H9 (cell line): Measurements from ENCODE around the gene KRT86. TPM values are rescaled to one million over a fixed set of nuclear protein-coding genes. Genes with fewer than 3 reads are reported as not detected.

Experiments used
- DNase-seq: peaks from one replicate; pipeline ENCODE4 v3.0.0-alpha.2; 2017
- H2AFZ ChIP-seq: one replicate; pipeline ENCODE4 v1.6.1; 2013; ENCODE audit warnings: mild to moderate bottlenecking, low read length, control low read depth, moderate library complexity
- H2AK5ac ChIP-seq: 2 replicates; pipeline ENCODE4 v1.6.1; 2013; ENCODE audit warnings: low read length, control low read depth, mixed read lengths; ENCODE audit not compliant: insufficient read length
- H2BK120ac ChIP-seq: one replicate; pipeline ENCODE4 v1.6.1; 2013; ENCODE audit warnings: low read depth, mild to moderate bottlenecking, low read length, control low read depth, inconsistent platforms; ENCODE audit not compliant: poor library complexity, severe bottlenecking
- H2BK12ac ChIP-seq: 2 replicates; pipeline ENCODE4 v1.6.1; 2013; ENCODE audit warnings: low read length, control low read depth, mixed read lengths, low read depth; ENCODE audit not compliant: insufficient read length
- H2BK15ac ChIP-seq: 2 replicates; pipeline ENCODE4 v1.6.1; 2013; ENCODE audit warnings: low read depth, low read length, control low read depth
- H2BK20ac ChIP-seq: one replicate; pipeline ENCODE4 v1.6.1; 2013; ENCODE audit warnings: low read depth, mild to moderate bottlenecking, low read length, control low read depth, inconsistent platforms; ENCODE audit not compliant: poor library complexity, severe bottlenecking
- H2BK5ac ChIP-seq: 2 replicates; pipeline ENCODE4 v1.6.1; 2013; ENCODE audit warnings: low read length, control low read depth, mixed read lengths; ENCODE audit not compliant: insufficient read length
- H3K14ac ChIP-seq: 2 replicates; pipeline ENCODE4 v1.6.1; 2013; ENCODE audit warnings: low read length, control low read depth; ENCODE audit not compliant: insufficient read depth
- H3K18ac ChIP-seq: 2 replicates; pipeline ENCODE4 v1.6.1; 2013; ENCODE audit warnings: low read depth, mild to moderate bottlenecking, mixed read lengths, low read length, control low read depth; ENCODE audit not compliant: insufficient read length
- H3K23ac ChIP-seq: 2 replicates; pipeline ENCODE4 v1.6.1; 2013; ENCODE audit warnings: low read length, control low read depth, mixed read lengths, low read depth; ENCODE audit not compliant: insufficient read length
- H3K23me2 ChIP-seq: 2 replicates; pipeline ENCODE4 v1.6.1; 2013; ENCODE audit warnings: low read depth, mild to moderate bottlenecking, mixed read lengths, low read length, control low read depth; ENCODE audit not compliant: insufficient read length, poor library complexity, severe bottlenecking
- H3K27ac ChIP-seq: 2 replicates; pipeline ENCODE4 v1.5.1; 2013; ENCODE audit warnings: low read length, control low read depth, mixed read lengths, low read depth; ENCODE audit not compliant: insufficient read length
- H3K27me3 ChIP-seq: 2 replicates; pipeline ENCODE4 v1.6.1; 2013; ENCODE audit warnings: low read length, control low read depth, inconsistent platforms; ENCODE audit not compliant: insufficient read depth
- H3K4ac ChIP-seq: 2 replicates; pipeline ENCODE4 v1.6.1; 2013; ENCODE audit warnings: low read depth, mild to moderate bottlenecking, control low read depth, inconsistent platforms, low read length, moderate library complexity
- H3K4me1 ChIP-seq: 2 replicates; pipeline ENCODE4 v1.6.1; 2013; ENCODE audit warnings: low read length, control low read depth, inconsistent platforms; ENCODE audit not compliant: insufficient read depth
- H3K4me2 ChIP-seq: 2 replicates; pipeline ENCODE4 v1.6.1; 2013; ENCODE audit warnings: low read length, control low read depth, mixed read lengths; ENCODE audit not compliant: insufficient read length, insufficient read depth
- H3K56ac ChIP-seq: 2 replicates; pipeline ENCODE4 v1.6.1; 2013; ENCODE audit warnings: low read depth, mild to moderate bottlenecking, mixed read lengths, low read length, control low read depth; ENCODE audit not compliant: insufficient read length
- H3K79me1 ChIP-seq: 2 replicates; pipeline ENCODE4 v1.6.1; 2013; ENCODE audit warnings: low read depth, mild to moderate bottlenecking, moderate library complexity, low read length, control low read depth, inconsistent platforms; ENCODE audit not compliant: insufficient read depth, poor library complexity, severe bottlenecking
- H3K79me2 ChIP-seq: 2 replicates; pipeline ENCODE4 v1.6.1; 2013; ENCODE audit warnings: low read length, control low read depth, inconsistent platforms; ENCODE audit not compliant: insufficient read depth
- H3K9ac ChIP-seq: 2 replicates; pipeline ENCODE4 v1.6.1; 2013; ENCODE audit warnings: low read length, control low read depth, mixed read lengths; ENCODE audit not compliant: insufficient read length; ENCODE audit errors: extremely low read depth
- H3K9me3 ChIP-seq: one replicate; pipeline ENCODE4 v1.6.1; 2013; ENCODE audit warnings: low read depth, low read length, inconsistent platforms; ENCODE audit not compliant: control insufficient read depth
- H3T11ph ChIP-seq: one replicate; pipeline ENCODE4 v1.6.1; 2013; ENCODE audit warnings: mild to moderate bottlenecking, low read length, control low read depth, inconsistent platforms
- H4K20me1 ChIP-seq: one replicate; pipeline ENCODE4 v1.6.1; 2013; ENCODE audit not compliant: control insufficient read depth, insufficient read length, insufficient read depth
- H4K5ac ChIP-seq: 2 replicates; pipeline ENCODE4 v1.6.1; 2013; ENCODE audit warnings: low read depth, mild to moderate bottlenecking, mixed read lengths, low read length, control low read depth; ENCODE audit not compliant: insufficient read length
- H4K8ac ChIP-seq: replicated peaks from 2 replicates; pipeline ENCODE4 v1.6.1; 2013; ENCODE audit warnings: low read length, control low read depth, mixed read lengths, low read depth; ENCODE audit not compliant: insufficient read length
- H4K91ac ChIP-seq: 2 replicates; pipeline ENCODE4 v1.6.1; 2013; ENCODE audit warnings: low read depth, mild to moderate bottlenecking, moderate library complexity, mixed read lengths, low read length, control low read depth; ENCODE audit not compliant: insufficient read length
- H3K27ac Mint-ChIP-seq, 3 experiments: 2 replicates in 2 of 3; 3 replicates in 1 of 3; pipeline ENCODE4 v1.8.0; 2020 to 2021; ENCODE audit warnings: mixed read lengths in 3 of 3, mild to moderate bottlenecking in 1 of 3, moderate library complexity in 1 of 3
- H3K27me3 Mint-ChIP-seq: 2 replicates; pipeline ENCODE4 v1.8.0; 2021; ENCODE audit warnings: low read depth, mild to moderate bottlenecking, moderate library complexity, mixed read lengths
- H3K36me3 Mint-ChIP-seq, 3 experiments: 2 replicates in 2 of 3; 3 replicates in 1 of 3; pipeline ENCODE4 v1.8.0; 2020 to 2021; ENCODE audit warnings: low read depth in 3 of 3, mixed read lengths in 3 of 3; ENCODE audit not compliant: insufficient read depth in 1 of 3
- H3K4me1 Mint-ChIP-seq, 2 experiments: 2 replicates each; pipeline ENCODE4 v1.8.0; 2020; ENCODE audit warnings: mixed read lengths in 2 of 2
- H3K4me3 Mint-ChIP-seq, 2 experiments: 2 replicates in 1 of 2; 3 replicates in 1 of 2; pipeline ENCODE4 v1.8.0; 2020 to 2021; ENCODE audit warnings: mild to moderate bottlenecking in 2 of 2, mixed read lengths in 2 of 2, moderate library complexity in 1 of 2
- H3K9me3 Mint-ChIP-seq, 2 experiments: 2 replicates in 1 of 2; 3 replicates in 1 of 2; pipeline ENCODE4 v1.8.0; 2020; ENCODE audit warnings: mild to moderate bottlenecking in 2 of 2, mixed read lengths in 2 of 2, moderate library complexity in 1 of 2
- CTCF ChIP-seq: fragments of 200-600 bp; sonication (generic); conservative IDR thresholded peaks from 3 replicates; pipeline ENCODE4 v1.8.0; 2021; ENCODE audit warnings: antibody characterized with exemption, mild to moderate bottlenecking
- WGBS: extraction: QIAGEN DNeasy Blood & Tissue Kit; methylation state at CpG from one replicate; pipeline ENCODE4 v1.1.7; 2013; ENCODE audit warnings: missing lambda C conversion rate, low lambda C conversion rate, mixed read lengths; ENCODE audit not compliant: insufficient read length; ENCODE audit errors: extremely low coverage; 5-methylcytosine and 5-hydroxymethylcytosine counted together
- total RNA-seq: library from RNA; stranded (reverse); gene quantifications from 2 replicates; pipeline ENCODE4 v1.2.1, GENCODE V29; 2021

Gene KRT86
- total RNA-seq, 1 experiment from 2014 or later = not detected

- Histone ChIP-seq H3K14ac (no peak overlapping the region), H3K23me2 (peaks cover 9% of the 10 kb centered on the region), H3K9me3 (no peaks in the 10 kb centered on the region), H3K56ac (no peak overlapping the region), H3K4me2 (no peak overlapping the region), H3K27ac (no peak overlapping the region), H3K23ac (no peak overlapping the region), H3K4ac (no peak overlapping the region), H2BK5ac (no peak overlapping the region), H3K9ac (no peak overlapping the region), H3K79me1 (no peaks in the 10 kb centered on the region), H3K27me3 (peaks cover 10% of the 10 kb centered on the region; the same call in 1 of the 2 replicates), H2BK20ac (no peak overlapping the region), H4K20me1 (no peaks in the 10 kb centered on the region), H3K4me1 (no peaks in the 10 kb centered on the region), H2BK15ac (no peak overlapping the region), H3T11ph (no peak overlapping the region), H3K18ac (no peak overlapping the region), H2BK120ac (no peak overlapping the region), H4K8ac (no peak overlapping the region), H3K79me2 (no peaks in the 10 kb centered on the region), H2AFZ (no peak overlapping the region), H4K5ac (no peak overlapping the region), H2AK5ac (no peak overlapping the region), H2BK12ac (no peak overlapping the region), H4K91ac (no peak overlapping the region)
- H3K27me3 Mint-ChIP-seq = peaks cover 66% of the 10 kb centered on the region
- DNase-seq = peak; percentile 16
- no peak overlapping the region for H3K27ac Mint-ChIP-seq
- WGBS = no CpG with 5 or more reads among the region's 4 CpGs
- H3K4me1 Mint-ChIP-seq = peaks cover 5 to 6% of the 10 kb centered on the region in 2 experiments
- H3K4me3 Mint-ChIP-seq = no peak overlapping the region
- no peaks in the 10 kb centered on the region for H3K9me3 Mint-ChIP-seq
- TF ChIP-seq CTCF = no peak
- no peaks in the 10 kb centered on the region for H3K36me3 Mint-ChIP-seq
Measured at GRCh38 chr12:52312086-52312485, 37.6 kb downstream of the KRT86 start.
